Liver (tissue), 9 donors: ENCODE data around the gene MGAT5. TPM values are rescaled to one million over a fixed set of nuclear protein-coding genes. Genes with fewer than 3 reads are reported as not detected.

Source experiments
- DNase-seq: peaks from one replicate; pipeline ENCODE4 v3.0.0-alpha.2; 2017; ENCODE audit warnings: low spot score
- H3K27ac ChIP-seq, 2 donors: one replicate each; pipeline ENCODE4 v1.7.0; 2013; ENCODE audit warnings: inconsistent platforms in 2 of 2, low read length in 2 of 2, control low read depth in 1 of 2, low read depth in 1 of 2, mild to moderate bottlenecking in 1 of 2
- H3K27me3 ChIP-seq, 4 donors: one replicate each; pipeline versions ENCODE4 v1.6.1 to v1.7.0; 2013; ENCODE audit warnings: low read length in 3 of 4, inconsistent platforms in 1 of 4, mild to moderate bottlenecking in 1 of 4, moderate library complexity in 1 of 4; ENCODE audit not compliant: control insufficient read depth in 4 of 4, insufficient read depth in 4 of 4
- H3K36me3 ChIP-seq, 4 donors: one replicate each; pipeline versions ENCODE4 v1.6.1 to v1.7.0; 2013; ENCODE audit warnings: low read length in 3 of 4, mild to moderate bottlenecking in 3 of 4, low read depth in 1 of 4, moderate library complexity in 1 of 4; ENCODE audit not compliant: control insufficient read depth in 4 of 4, insufficient read depth in 3 of 4
- H3K4me1 ChIP-seq, 4 donors: one replicate each; pipeline versions ENCODE4 v1.6.1 to v1.7.0; 2013; ENCODE audit warnings: low read length in 3 of 4, mild to moderate bottlenecking in 3 of 4, moderate library complexity in 1 of 4; ENCODE audit not compliant: control insufficient read depth in 4 of 4, insufficient read depth in 4 of 4
- H3K4me3 ChIP-seq, 3 donors: one replicate each; pipeline versions ENCODE4 v1.6.1 to v1.7.0; 2013; ENCODE audit warnings: low read length in 3 of 3, control low read depth in 1 of 3, low read depth in 1 of 3, mild to moderate bottlenecking in 1 of 3
- H3K9ac ChIP-seq, 2 donors: one replicate each; pipeline ENCODE4 v1.7.0; 2013; ENCODE audit warnings: low read length in 2 of 2, mild to moderate bottlenecking in 2 of 2, moderate library complexity in 2 of 2, control low read depth in 1 of 2, low read depth in 1 of 2
- H3K9me3 ChIP-seq, 4 donors: one replicate each; pipeline versions ENCODE4 v1.6.1 to v1.7.0; 2013; ENCODE audit warnings: low read length in 3 of 4; ENCODE audit not compliant: control insufficient read depth in 4 of 4
- EGR1 ChIP-seq, 2 donors: IDR thresholded peaks; 2 replicates each; pipeline ENCODE4 v1.6.1; 2016 to 2018; ENCODE audit warnings: antibody characterized with exemption in 2 of 2, low read depth in 2 of 2
- FOXA1 ChIP-seq: IDR thresholded peaks from 2 replicates; pipeline ENCODE4 v1.6.1; 2016; ENCODE audit warnings: antibody characterized with exemption
- FOXA2 ChIP-seq: IDR thresholded peaks from 2 replicates; pipeline ENCODE4 v1.6.1; 2016; ENCODE audit warnings: antibody characterized with exemption
- GABPA ChIP-seq, 2 donors: IDR thresholded peaks in 1 of 2; conservative IDR thresholded peaks in 1 of 2; 2 replicates each; pipeline ENCODE4 v1.6.1; 2016; ENCODE audit warnings: antibody characterized with exemption in 2 of 2, mild to moderate bottlenecking in 1 of 2, moderate library complexity in 1 of 2
- HNF4A ChIP-seq, 2 donors: conservative IDR thresholded peaks; 2 replicates each; pipeline ENCODE4 v1.6.1; 2016; ENCODE audit warnings: antibody characterized with exemption in 2 of 2, mild to moderate bottlenecking in 2 of 2
- HNF4G ChIP-seq: IDR thresholded peaks from 2 replicates; pipeline ENCODE4 v1.6.1; 2016; ENCODE audit warnings: antibody characterized with exemption
- JUND ChIP-seq, 2 donors: IDR thresholded peaks; 2 replicates each; pipeline ENCODE4 v1.6.1; 2016; ENCODE audit warnings: antibody characterized with exemption in 2 of 2
- MAX ChIP-seq: IDR thresholded peaks from 2 replicates; pipeline ENCODE4 v1.6.1; 2016; ENCODE audit warnings: antibody characterized with exemption
- NR2F2 ChIP-seq: IDR thresholded peaks from 2 replicates; pipeline ENCODE4 v1.6.1; 2016; ENCODE audit warnings: antibody characterized with exemption
- RAD21 ChIP-seq, 2 donors: IDR thresholded peaks; 2 replicates each; pipeline ENCODE4 v1.6.1; 2016; ENCODE audit warnings: antibody characterized with exemption in 2 of 2, mild to moderate bottlenecking in 2 of 2
- SP1 ChIP-seq: IDR thresholded peaks from 2 replicates; pipeline ENCODE4 v1.6.1; 2018; ENCODE audit warnings: antibody characterized with exemption, mild to moderate bottlenecking
- TAF1 ChIP-seq: conservative IDR thresholded peaks from 2 replicates; pipeline ENCODE4 v1.6.1; 2016; ENCODE audit warnings: antibody characterized with exemption, mild to moderate bottlenecking
- ZBTB33 ChIP-seq: IDR thresholded peaks from 2 replicates; pipeline ENCODE4 v1.6.1; 2016; ENCODE audit warnings: antibody characterized with exemption
- WGBS: extraction: QIAGEN DNeasy Blood & Tissue Kit; methylation state at CpG from one replicate; pipeline ENCODE4 v1.1.7; 2013; 5-methylcytosine and 5-hydroxymethylcytosine counted together
- polyA plus RNA-seq, 2 donors: library from polyadenylated mRNA; stranded (reverse) in 1 of 2; unstranded in 1 of 2; fragments of 200-250 nt in 1 of 2; fragments of >200 nt in 1 of 2; fragmentation: Nextera tagmentation in 1 of 2; extraction: Ambion mirVana in 1 of 2; gene quantifications; one replicate each; pipeline versions ENCODE4 v1.2.1 to v1.2.3, GENCODE V29; 2013 to 2015
- total RNA-seq, 2 donors: library from RNA; depleted of rRNA; stranded (reverse); fragments of >200 nt; gene quantifications; one replicate each; pipeline ENCODE4 v1.2.3, GENCODE V29; 2014
- TF ChIP-seq, protein P1 (sequence below): IDR thresholded peaks from 2 replicates; pipeline ENCODE4 v1.6.1; 2016; ENCODE audit warnings: antibody characterized with exemption, mild to moderate bottlenecking
- TF ChIP-seq, protein P2 (sequence below): IDR thresholded peaks from 2 replicates; pipeline ENCODE4 v1.6.1; 2016; ENCODE audit warnings: antibody characterized with exemption
- donor health status: healthy.
- donor health status: healthy.
- donor health status: healthy.
- donor health status: healthy.
- donor health status: healthy.

MGAT5 gene
- total and polyA plus RNA-seq, 4 donors, result 1.8 to 12.7 (median 5.6) TPM

- H3K9ac ChIP-seq, result no peak overlapping the region
- no peak overlapping the region for H3K4me3 ChIP-seq
- no peak for DNase-seq
- peaks cover 0 to 6% (median 3%) of the 10 kb centered on the region in 4 donors for H3K4me1 ChIP-seq
- no peaks in the 10 kb centered on the region for H3K36me3 ChIP-seq
- 78% methylated on average over 8 of the region's 8 CpGs for WGBS
- H3K27ac ChIP-seq, result no peak overlapping the region
- no peaks in the 10 kb centered on the region for H3K27me3 ChIP-seq
- TF ChIP-seq FOXA2 (no peak), JUND (IDR thresholded peaks at IDR 0.05) (peak in 1 of 2 donors; percentile 21)
- TF ChIP-seq, protein P1, sequence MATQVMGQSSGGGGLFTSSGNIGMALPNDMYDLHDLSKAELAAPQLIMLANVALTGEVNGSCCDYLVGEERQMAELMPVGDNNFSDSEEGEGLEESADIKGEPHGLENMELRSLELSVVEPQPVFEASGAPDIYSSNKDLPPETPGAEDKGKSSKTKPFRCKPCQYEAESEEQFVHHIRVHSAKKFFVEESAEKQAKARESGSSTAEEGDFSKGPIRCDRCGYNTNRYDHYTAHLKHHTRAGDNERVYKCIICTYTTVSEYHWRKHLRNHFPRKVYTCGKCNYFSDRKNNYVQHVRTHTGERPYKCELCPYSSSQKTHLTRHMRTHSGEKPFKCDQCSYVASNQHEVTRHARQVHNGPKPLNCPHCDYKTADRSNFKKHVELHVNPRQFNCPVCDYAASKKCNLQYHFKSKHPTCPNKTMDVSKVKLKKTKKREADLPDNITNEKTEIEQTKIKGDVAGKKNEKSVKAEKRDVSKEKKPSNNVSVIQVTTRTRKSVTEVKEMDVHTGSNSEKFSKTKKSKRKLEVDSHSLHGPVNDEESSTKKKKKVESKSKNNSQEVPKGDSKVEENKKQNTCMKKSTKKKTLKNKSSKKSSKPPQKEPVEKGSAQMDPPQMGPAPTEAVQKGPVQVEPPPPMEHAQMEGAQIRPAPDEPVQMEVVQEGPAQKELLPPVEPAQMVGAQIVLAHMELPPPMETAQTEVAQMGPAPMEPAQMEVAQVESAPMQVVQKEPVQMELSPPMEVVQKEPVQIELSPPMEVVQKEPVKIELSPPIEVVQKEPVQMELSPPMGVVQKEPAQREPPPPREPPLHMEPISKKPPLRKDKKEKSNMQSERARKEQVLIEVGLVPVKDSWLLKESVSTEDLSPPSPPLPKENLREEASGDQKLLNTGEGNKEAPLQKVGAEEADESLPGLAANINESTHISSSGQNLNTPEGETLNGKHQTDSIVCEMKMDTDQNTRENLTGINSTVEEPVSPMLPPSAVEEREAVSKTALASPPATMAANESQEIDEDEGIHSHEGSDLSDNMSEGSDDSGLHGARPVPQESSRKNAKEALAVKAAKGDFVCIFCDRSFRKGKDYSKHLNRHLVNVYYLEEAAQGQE, result no peak
- H3K9me3 ChIP-seq, result no peaks in the 10 kb centered on the region
Measured at GRCh38 chr2:134301099-134301927, 47.4 kb downstream of the MGAT5 start.

DNA sequence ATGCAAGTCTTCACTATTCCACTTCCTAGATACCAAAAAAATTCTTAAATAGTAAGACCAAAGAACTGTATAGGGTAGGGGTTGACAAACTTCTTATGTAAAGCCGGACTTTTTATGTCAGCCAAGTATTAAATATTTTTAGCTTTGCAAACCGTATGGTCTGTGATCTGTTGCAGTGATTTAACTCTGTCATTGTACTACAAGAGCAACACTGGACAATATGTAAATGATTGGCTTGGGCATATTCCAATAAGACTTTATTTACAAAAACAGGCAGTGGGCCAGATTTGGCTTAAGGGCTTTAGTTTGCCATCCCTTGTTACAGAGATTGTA lies 48.0 kb downstream of the MGAT5 start:
- peaks cover 0 to 6% (median 3%) of the 10 kb centered on the region in 4 donors for H3K4me1 ChIP-seq

GRCh38 chr2:134304394-134305108 lies 50.7 kb downstream of the MGAT5 start:
- H3K36me3 ChIP-seq, result no peaks in the 10 kb centered on the region
- no peak overlapping the region for H3K9ac ChIP-seq
- 82% methylated on average over 3 of the region's 3 CpGs for WGBS
- H3K4me3 ChIP-seq, result no peak overlapping the region
- DNase-seq, result no peak
- peaks cover 0 to 6% (median 3%) of the 10 kb centered on the region in 4 donors for H3K4me1 ChIP-seq
- no peaks in the 10 kb centered on the region for H3K27me3 ChIP-seq
- H3K9me3 ChIP-seq, result no peaks in the 10 kb centered on the region
- H3K27ac ChIP-seq, result no peak overlapping the region
- no peak for TF ChIP-seq RAD21 (IDR thresholded peaks at IDR 0.05)
- TF ChIP-seq, protein P2, sequence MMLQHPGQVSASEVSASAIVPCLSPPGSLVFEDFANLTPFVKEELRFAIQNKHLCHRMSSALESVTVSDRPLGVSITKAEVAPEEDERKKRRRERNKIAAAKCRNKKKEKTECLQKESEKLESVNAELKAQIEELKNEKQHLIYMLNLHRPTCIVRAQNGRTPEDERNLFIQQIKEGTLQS, result no peak
- TF ChIP-seq TAF1, result no peak
- no peak for TF ChIP-seq HNF4G
- TF ChIP-seq NR2F2, result no peak
- no peak for TF ChIP-seq ZBTB33
- TF ChIP-seq SP1, result no peak
- no peak for TF ChIP-seq FOXA2
- TF ChIP-seq, protein P1, result no peak
- TF ChIP-seq EGR1 (IDR thresholded peaks at IDR 0.05; ENCODE audit: low read depth in 2 of 2), result no peak
- no peak for TF ChIP-seq HNF4A (conservative IDR thresholded peaks at IDR 0.05)
- no peak for TF ChIP-seq JUND (IDR thresholded peaks at IDR 0.05)
- TF ChIP-seq FOXA1, result no peak
- no peak for TF ChIP-seq MAX
- no peak for TF ChIP-seq GABPA (IDR thresholded peaks at IDR 0.05 in 1 of 2, conservative IDR thresholded peaks at IDR 0.05 in 1 of 2)

More for the DNA sequence above, 48.0 kb downstream of the MGAT5 start:
- H3K27me3 ChIP-seq, result no peaks in the 10 kb centered on the region
- H3K9me3 ChIP-seq, result no peaks in the 10 kb centered on the region
- no peak overlapping the region for H3K27ac ChIP-seq
- no peak for DNase-seq
- H3K36me3 ChIP-seq, result no peaks in the 10 kb centered on the region
- H3K9ac ChIP-seq, result no peak overlapping the region
- H3K4me3 ChIP-seq, result no peak overlapping the region
- WGBS, result 86% methylated on average over 2 of the region's 2 CpGs
- TF ChIP-seq HNF4G, result no peak
